GM12878 (cell line): Measurements from ENCODE around the gene KRTAP10-1. TPM values are rescaled to one million over a fixed set of nuclear protein-coding genes. Genes with fewer than 3 reads are reported as not detected.

ENCODE experiments used
- ATAC-seq: fragments of 200-7000 bp; cut with Tn5 transposase; 3 replicates; pipeline ENCODE4 v1.9.1; 2020; ENCODE audit warnings: mild to moderate bottlenecking, moderate library complexity
- BruUV-seq: library from RNA; stranded (reverse); fragments of 400-500 nt; replicated peaks from 2 replicates; lab custom pipeline; 2021; lab: Mats Ljungman, UMichigan
- CTCF ChIA-PET: fragments of 300-600 bp; sonication (Branson Sonifier 250); formaldehyde crosslinking; extraction: SDS; loops from one replicate; lab custom pipeline; 2021; ENCODE audit warnings: inconsistent platforms; lab: Yijun Ruan, JAX
- POLR2A ChIA-PET: fragments of 350-600 bp; formaldehyde crosslinking; extraction: SDS; loops from one replicate; lab custom pipeline; 2021; ENCODE audit warnings: inconsistent platforms; lab: Charles Lee
- RAD21 ChIA-PET: fragments of 300-600 bp; sonication (Branson Sonifier 250); formaldehyde crosslinking; loops from one replicate; lab custom pipeline; 2023; ENCODE audit warnings: antibody characterized with exemption; ENCODE audit not compliant: unreplicated experiment; lab: Charles Lee
- SMC1A ChIA-PET: fragments of 300-600 bp; sonication (Branson Sonifier 250); formaldehyde crosslinking; loops from one replicate; lab custom pipeline; 2023; ENCODE audit not compliant: unreplicated experiment, uncharacterized antibody; lab: Charles Lee
- DNase-seq: peaks from one replicate; pipeline ENCODE4 v3.0.0-alpha.2; 2011; ENCODE audit warnings: low read depth, low spot score
- FAIRE-seq: peaks from 3 replicates; lab custom pipeline; 2011; peaks lifted over from hg19 to GRCh38; lab: Jason Lieb, UNC
- H2AFZ ChIP-seq: 2 replicates; pipeline ENCODE4 v1.6.0; 2011; ENCODE audit warnings: low read depth, low read length, control low read depth; ENCODE audit not compliant: control insufficient read depth
- H3K27ac ChIP-seq: 2 replicates; pipeline ENCODE4 v1.5.1; 2011; ENCODE audit warnings: control low read depth; ENCODE audit not compliant: control insufficient read depth, insufficient read depth
- H3K27me3 ChIP-seq, 2 experiments: replicated peaks in 1 of 2; 2 replicates each; pipeline versions ENCODE4 v1.6.0 to v1.6.1; 2011; ENCODE audit warnings: low read length in 1 of 2; ENCODE audit not compliant: control insufficient read depth in 2 of 2, insufficient read depth in 2 of 2
- H3K36me3 ChIP-seq, 2 experiments: 2 replicates each; pipeline ENCODE4 v1.5.1; 2011; ENCODE audit warnings: low read length in 1 of 2; ENCODE audit not compliant: control insufficient read depth in 2 of 2, insufficient read depth in 2 of 2
- H3K4me1 ChIP-seq: 2 replicates; pipeline ENCODE4 v1.6.1; 2011; ENCODE audit warnings: mild to moderate bottlenecking, low read length, moderate library complexity, mixed read lengths; ENCODE audit not compliant: control insufficient read depth, insufficient read depth
- H3K4me2 ChIP-seq: 2 replicates; pipeline ENCODE4 v1.6.0; 2011; ENCODE audit warnings: control low read depth; ENCODE audit not compliant: control insufficient read depth, insufficient read depth
- H3K4me3 ChIP-seq: fragments of 200-600 bp; sonication (generic); 2 replicates; pipeline ENCODE4 v1.5.1; 2016
- H3K79me2 ChIP-seq: 2 replicates; pipeline ENCODE4 v1.6.0; 2011; ENCODE audit warnings: low read length; ENCODE audit not compliant: control insufficient read depth, insufficient read depth
- H3K9ac ChIP-seq: 2 replicates; pipeline ENCODE4 v1.8.0; 2011; ENCODE audit warnings: low read length, control low read depth, mixed read lengths; ENCODE audit not compliant: control insufficient read depth, insufficient read depth
- H3K9me3 ChIP-seq: replicated peaks from 3 replicates; pipeline ENCODE4 v1.5.1; 2011; ENCODE audit warnings: mild to moderate bottlenecking, low read length; ENCODE audit not compliant: control insufficient read depth, insufficient read depth
- H4K20me1 ChIP-seq: 2 replicates; pipeline ENCODE4 v1.6.0; 2011; ENCODE audit not compliant: control insufficient read depth, insufficient read depth
- DPF2 ChIP-seq: fragments of 450-650 bp; IDR thresholded peaks from 2 replicates; pipeline ENCODE4 v1.6.1; 2017; ENCODE audit warnings: mild to moderate bottlenecking
- EP300 ChIP-seq, 2 experiments: fragments of 150-350 bp in 1 of 2; IDR thresholded peaks; 2 replicates each; pipeline ENCODE4 v1.6.1; 2011 to 2012; ENCODE audit warnings: low read depth in 2 of 2, low read length in 2 of 2, borderline replicate concordance in 1 of 2, improper control_type of control experiment in 1 of 2, inconsistent platforms in 1 of 2; ENCODE audit not compliant: control insufficient read depth in 1 of 2
- ETV6 ChIP-seq, 2 experiments: fragments of 450-650 bp in 1 of 2; IDR thresholded peaks in 1 of 2; conservative IDR thresholded peaks in 1 of 2; 2 replicates each; pipeline ENCODE4 v1.6.1; 2014; ENCODE audit warnings: antibody characterized with exemption in 1 of 2, borderline replicate concordance in 1 of 2, low read depth in 1 of 2, mild to moderate bottlenecking in 1 of 2, moderate library complexity in 1 of 2
- HCFC1 ChIP-seq: fragments of 150-350 bp; IDR thresholded peaks from 2 replicates; pipeline ENCODE4 v1.6.1; 2014; ENCODE audit warnings: low read length
- HDAC2 ChIP-seq: fragments of 200-600 bp; sonication (generic); IDR thresholded peaks from 2 replicates; pipeline ENCODE4 v1.6.1; 2017
- HDGF ChIP-seq: fragments of 450-650 bp; IDR thresholded peaks from 2 replicates; pipeline ENCODE4 v1.6.1; 2016; ENCODE audit warnings: antibody characterized with exemption
- IKZF2 ChIP-seq, 2 experiments: fragments of 450-650 bp; IDR thresholded peaks; 2 replicates each; pipeline ENCODE4 v1.6.1; 2017; ENCODE audit warnings: mild to moderate bottlenecking in 2 of 2, moderate library complexity in 2 of 2
- KLF5 ChIP-seq: fragments of 450-650 bp; IDR thresholded peaks from 2 replicates; pipeline ENCODE4 v1.6.1; 2014; ENCODE audit warnings: mild to moderate bottlenecking; ENCODE audit not compliant: partially characterized antibody
- PAX5 ChIP-seq: IDR thresholded peaks from 2 replicates; pipeline ENCODE4 v1.6.1; 2011; ENCODE audit warnings: low read depth, low read length, borderline replicate concordance
- PAX8 ChIP-seq: fragments of 450-650 bp; IDR thresholded peaks from 2 replicates; pipeline ENCODE4 v1.6.1; 2017; ENCODE audit warnings: mild to moderate bottlenecking, moderate library complexity
- SPI1 ChIP-seq: IDR thresholded peaks from 2 replicates; pipeline ENCODE4 v1.6.1; 2011; ENCODE audit warnings: low read depth, mild to moderate bottlenecking, low read length, moderate library complexity, borderline replicate concordance; ENCODE audit not compliant: insufficient read depth
- SREBF1 ChIP-seq: IDR thresholded peaks from 2 replicates; pipeline ENCODE4 v1.6.1; 2012; ENCODE audit warnings: mild to moderate bottlenecking, low read length
- SUPT20H ChIP-seq: IDR thresholded peaks from 2 replicates; pipeline ENCODE4 v1.6.1; 2011; ENCODE audit warnings: low read depth, mild to moderate bottlenecking, low read length, moderate library complexity, borderline replicate concordance; ENCODE audit not compliant: control insufficient read depth
- YY1 ChIP-seq: IDR thresholded peaks from 2 replicates; pipeline ENCODE4 v1.6.1; 2011; ENCODE audit warnings: low read depth, mild to moderate bottlenecking, low read length
- ZNF207 ChIP-seq: fragments of 450-650 bp; IDR thresholded peaks from 2 replicates; pipeline ENCODE4 v1.6.1; 2014; ENCODE audit warnings: antibody characterized with exemption, mild to moderate bottlenecking, borderline replicate concordance
- ZNF217 ChIP-seq: fragments of 450-650 bp; IDR thresholded peaks from 2 replicates; pipeline ENCODE4 v1.6.1; 2017; ENCODE audit warnings: antibody characterized with exemption, mild to moderate bottlenecking
- WGBS: methylation state at CpG from one replicate; pipeline ENCODE4 v1.1.6; 2016; ENCODE audit warnings: low lambda C conversion rate; ENCODE audit not compliant: insufficient replicate concordance, insufficient coverage; ENCODE audit errors: missing lambda C conversion rate; 5-methylcytosine and 5-hydroxymethylcytosine counted together
- in situ Hi-C: fragments of 300-500 bp; cut with MboI; formaldehyde crosslinking; loops from 9 replicates; pipeline ENCODE4 v1.14.3; 2018; ENCODE audit warnings: mixed read lengths
- intact Hi-C: fragments of 100-400 bp; cut with micrococcal nuclease; formaldehyde crosslinking; loops from one replicate; pipeline ENCODE4 v1.14.2; 2022; ENCODE audit not compliant: unreplicated experiment
- polyA plus RNA-seq, 11 experiments: library from polyadenylated mRNA; depleted of rRNA in 4 of 11; unstranded in 6 of 11; stranded (reverse) in 5 of 11; fragments of >200 nt; fragmentation: Nextera tagmentation in 4 of 11; fragmentation: Illumina TruSeq in 1 of 11; extraction: Ambion mirVana in 4 of 11; extraction: Trizol in 1 of 11; gene quantifications; 1 replicate in 1 of 11; 2 replicates in 10 of 11; pipeline versions ENCODE4 v1.2.1 to v1.2.3, GENCODE V29; 2011 to 2016; ENCODE audit warnings: inconsistent platforms in 2 of 11, missing spikeins in 2 of 11, low read depth in 1 of 11
- total RNA-seq, 4 experiments: library from RNA; depleted of rRNA in 3 of 4; stranded (reverse); fragments of >200 nt in 3 of 4; fragmentation: Illumina TruSeq in 1 of 4; extraction: Trizol in 1 of 4; gene quantifications; 2 replicates each; pipeline versions ENCODE4 v1.2.1 to v1.2.3, GENCODE V29; 2013 to 2021
- TF ChIP-seq, protein P1 (sequence below): fragments of 450-650 bp; IDR thresholded peaks from 2 replicates; pipeline ENCODE4 v1.6.1; 2017; ENCODE audit warnings: low read depth, mild to moderate bottlenecking, moderate library complexity
- TF ChIP-seq, protein P2 (sequence below), 3 experiments: IDR thresholded peaks in 2 of 3; conservative IDR thresholded peaks in 1 of 3; 2 replicates each; pipeline ENCODE4 v1.5.1; 2011; ENCODE audit warnings: low read depth in 3 of 3, low read length in 3 of 3, mild to moderate bottlenecking in 3 of 3, control low read depth in 2 of 3, moderate library complexity in 2 of 3, inconsistent platforms in 1 of 3, mixed read lengths in 1 of 3; ENCODE audit not compliant: control insufficient read depth in 2 of 3, insufficient read depth in 1 of 3; ENCODE audit errors: extremely low read depth in 1 of 3
- TF ChIP-seq, protein P3 (sequence below): fragments of 450-650 bp; IDR thresholded peaks from 2 replicates; pipeline ENCODE4 v1.6.1; 2014; ENCODE audit warnings: mild to moderate bottlenecking

Gene KRTAP10-1
- total and polyA plus RNA-seq, 10 of the 15 experiments (the other 5 are each of a cell fraction or from before 2014, with no cell fraction given), result not detected

DNA sequence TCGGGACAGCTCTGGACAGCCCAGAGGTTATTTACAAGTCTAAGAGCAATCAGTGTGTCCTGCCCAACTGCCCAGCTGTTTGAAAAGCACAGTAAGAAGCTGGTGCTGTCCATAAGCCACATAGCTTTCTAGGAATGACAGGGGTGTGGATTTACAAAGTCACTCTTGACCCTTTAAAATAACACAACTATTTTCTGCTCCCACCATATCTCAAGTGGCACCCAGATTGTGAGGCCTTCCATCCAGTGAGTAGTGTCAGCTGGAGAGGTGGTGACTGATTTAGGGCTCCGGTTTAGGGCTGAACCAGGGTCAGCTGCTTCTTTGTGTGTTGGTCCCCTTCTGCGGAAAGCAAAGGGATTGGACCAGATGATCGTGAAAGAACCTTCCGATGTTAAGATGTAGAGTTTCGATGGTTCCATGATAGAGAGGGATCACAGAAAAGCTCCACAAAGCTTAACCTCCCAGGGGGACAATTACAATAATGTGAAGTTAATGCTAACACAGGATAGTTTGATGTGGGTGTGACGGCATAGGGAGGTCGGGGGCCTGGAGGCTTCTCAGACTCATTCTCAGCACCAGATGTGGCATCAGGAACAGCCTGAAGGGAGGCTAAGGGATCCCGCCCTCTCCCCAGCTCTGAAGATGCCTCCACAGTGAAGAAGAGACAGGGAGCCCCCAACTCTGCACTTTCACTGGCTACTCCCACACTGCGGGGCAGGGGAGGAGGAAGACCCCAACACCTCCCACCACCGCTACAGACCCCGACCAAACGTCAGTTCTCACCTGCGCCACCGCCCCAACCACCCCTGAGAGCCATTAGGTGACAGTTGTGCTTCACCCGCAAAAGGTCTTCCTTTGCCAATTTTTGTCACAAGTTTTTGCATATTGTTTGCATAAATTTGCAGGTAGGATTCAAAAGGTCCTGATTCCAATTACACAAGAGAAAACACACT, 44.1 kb downstream of the KRTAP10-1 start:
- H3K4me1 ChIP-seq, result no peaks in the 10 kb centered on the region
- H3K4me2 ChIP-seq, result no peak overlapping the region
- no TSS peak for BruUV-seq
- H3K79me2 ChIP-seq, result no peaks in the 10 kb centered on the region
- no peak overlapping the region for H3K4me3 ChIP-seq
- ChIA-PET SMC1A (no interaction called here), CTCF (no interaction called here), RAD21 (no interaction called here), POLR2A (no interaction called here)
- in situ Hi-C loops (no loop called here), intact Hi-C loops (no loop called here)
- no peak for ATAC-seq
- peaks cover 20% of the 10 kb centered on the region; the same call in 2 of the 3 replicates for H3K9me3 ChIP-seq
- H4K20me1 ChIP-seq, result no peaks in the 10 kb centered on the region
- H3K27me3 ChIP-seq, result no peaks in the 10 kb centered on the region; a peak in 1 of 4 replicates
- H3K36me3 ChIP-seq, result no peaks in the 10 kb centered on the region
- H3K27ac ChIP-seq, result no peak overlapping the region
- DNase-seq, result no peak
- no peak overlapping the region for H2AFZ ChIP-seq
- no peak overlapping the region for H3K9ac ChIP-seq
- TF ChIP-seq DPF2 (no peak), SUPT20H (no peak), SREBF1 (no peak), HDGF (no peak), ZNF217 (no peak), EP300 (IDR thresholded peaks at IDR 0.05; ENCODE audit: borderline replicate concordance in 1 of 2, control insufficient read depth in 1 of 2, low read depth in 2 of 2, low read length in 2 of 2) (no peak), ETV6 (conservative IDR thresholded peaks at IDR 0.05 in 1 of 2, IDR thresholded peaks at IDR 0.05 in 1 of 2; ENCODE audit: borderline replicate concordance in 1 of 2, low read depth in 1 of 2) (no peak), YY1 (no peak), PAX8 (no peak), KLF5 (no peak), HDAC2 (no peak), IKZF2 (IDR thresholded peaks at IDR 0.05) (no peak), SPI1 (no peak), PAX5 (no peak), ZNF207 (no peak), HCFC1 (no peak)
- TF ChIP-seq, protein P1, sequence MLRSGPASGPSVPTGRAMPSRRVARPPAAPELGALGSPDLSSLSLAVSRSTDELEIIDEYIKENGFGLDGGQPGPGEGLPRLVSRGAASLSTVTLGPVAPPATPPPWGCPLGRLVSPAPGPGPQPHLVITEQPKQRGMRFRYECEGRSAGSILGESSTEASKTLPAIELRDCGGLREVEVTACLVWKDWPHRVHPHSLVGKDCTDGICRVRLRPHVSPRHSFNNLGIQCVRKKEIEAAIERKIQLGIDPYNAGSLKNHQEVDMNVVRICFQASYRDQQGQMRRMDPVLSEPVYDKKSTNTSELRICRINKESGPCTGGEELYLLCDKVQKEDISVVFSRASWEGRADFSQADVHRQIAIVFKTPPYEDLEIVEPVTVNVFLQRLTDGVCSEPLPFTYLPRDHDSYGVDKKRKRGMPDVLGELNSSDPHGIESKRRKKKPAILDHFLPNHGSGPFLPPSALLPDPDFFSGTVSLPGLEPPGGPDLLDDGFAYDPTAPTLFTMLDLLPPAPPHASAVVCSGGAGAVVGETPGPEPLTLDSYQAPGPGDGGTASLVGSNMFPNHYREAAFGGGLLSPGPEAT, result no peak
- TF ChIP-seq, protein P2, sequence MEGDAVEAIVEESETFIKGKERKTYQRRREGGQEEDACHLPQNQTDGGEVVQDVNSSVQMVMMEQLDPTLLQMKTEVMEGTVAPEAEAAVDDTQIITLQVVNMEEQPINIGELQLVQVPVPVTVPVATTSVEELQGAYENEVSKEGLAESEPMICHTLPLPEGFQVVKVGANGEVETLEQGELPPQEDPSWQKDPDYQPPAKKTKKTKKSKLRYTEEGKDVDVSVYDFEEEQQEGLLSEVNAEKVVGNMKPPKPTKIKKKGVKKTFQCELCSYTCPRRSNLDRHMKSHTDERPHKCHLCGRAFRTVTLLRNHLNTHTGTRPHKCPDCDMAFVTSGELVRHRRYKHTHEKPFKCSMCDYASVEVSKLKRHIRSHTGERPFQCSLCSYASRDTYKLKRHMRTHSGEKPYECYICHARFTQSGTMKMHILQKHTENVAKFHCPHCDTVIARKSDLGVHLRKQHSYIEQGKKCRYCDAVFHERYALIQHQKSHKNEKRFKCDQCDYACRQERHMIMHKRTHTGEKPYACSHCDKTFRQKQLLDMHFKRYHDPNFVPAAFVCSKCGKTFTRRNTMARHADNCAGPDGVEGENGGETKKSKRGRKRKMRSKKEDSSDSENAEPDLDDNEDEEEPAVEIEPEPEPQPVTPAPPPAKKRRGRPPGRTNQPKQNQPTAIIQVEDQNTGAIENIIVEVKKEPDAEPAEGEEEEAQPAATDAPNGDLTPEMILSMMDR (IDR thresholded peaks at IDR 0.05 in 2 of 3, conservative IDR thresholded peaks at IDR 0.05 in 1 of 3; ENCODE audit: control insufficient read depth in 2 of 3, extremely low read depth in 1 of 3, insufficient read depth in 1 of 3, low read depth in 3 of 3, low read length in 3 of 3), result no peak
- TF ChIP-seq, protein P3, sequence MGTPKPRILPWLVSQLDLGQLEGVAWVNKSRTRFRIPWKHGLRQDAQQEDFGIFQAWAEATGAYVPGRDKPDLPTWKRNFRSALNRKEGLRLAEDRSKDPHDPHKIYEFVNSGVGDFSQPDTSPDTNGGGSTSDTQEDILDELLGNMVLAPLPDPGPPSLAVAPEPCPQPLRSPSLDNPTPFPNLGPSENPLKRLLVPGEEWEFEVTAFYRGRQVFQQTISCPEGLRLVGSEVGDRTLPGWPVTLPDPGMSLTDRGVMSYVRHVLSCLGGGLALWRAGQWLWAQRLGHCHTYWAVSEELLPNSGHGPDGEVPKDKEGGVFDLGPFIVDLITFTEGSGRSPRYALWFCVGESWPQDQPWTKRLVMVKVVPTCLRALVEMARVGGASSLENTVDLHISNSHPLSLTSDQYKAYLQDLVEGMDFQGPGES, result no peak
- FAIRE-seq, result no peak
- 43% methylated on average over 16 of the region's 16 CpGs for WGBS
